ENCODE results near the gene UBE2L6.

The UBE2L6 gene

GRCh38 chr11:57571606-57572005 is 4.1 kb upstream of the UBE2L6 start:
- no peak for TF ChIP-seq CTCF (IDR thresholded peaks at IDR 0.05; ENCODE audit: insufficient read depth, low read depth, low read length, missing control alignments)
- H3K4me3 ChIP-seq (ENCODE audit: low read length) = no peak overlapping the region
- DNase-seq (ENCODE audit: low read depth) = no peak

GRCh38 chr11:57568330-57568766 is 876 bp upstream of the UBE2L6 start:
- DNase-seq (ENCODE audit: low read depth) = peak; percentile 78
- H3K4me3 ChIP-seq (ENCODE audit: low read length) = peak overlapping the region; percentile 65
- peak; percentile 92 for TF ChIP-seq CTCF (IDR thresholded peaks at IDR 0.05; ENCODE audit: insufficient read depth, low read depth, low read length, missing control alignments)

GRCh38 chr11:57566905-57567514 is 462 bp downstream of the UBE2L6 start:
- H3K4me3 ChIP-seq (ENCODE audit: low read length) = peak overlapping the region; percentile 65
- no peak for DNase-seq (ENCODE audit: low read depth)
- TF ChIP-seq CTCF (IDR thresholded peaks at IDR 0.05; ENCODE audit: insufficient read depth, low read depth, low read length, missing control alignments) = no peak

- no peak overlapping the region for H3K4me3 ChIP-seq (ENCODE audit: low read length)
These were observed 1.2 kb downstream of the UBE2L6 start for GRCh38 chr11:57566005-57566904.

GRCh38 chr11:57562596-57562995 is 4.9 kb downstream of the UBE2L6 start:
- peak; percentile 36 for DNase-seq (ENCODE audit: low read depth)
- TF ChIP-seq CTCF (IDR thresholded peaks at IDR 0.05; ENCODE audit: insufficient read depth, low read depth, low read length, missing control alignments) = no peak
- no peak overlapping the region for H3K4me3 ChIP-seq (ENCODE audit: low read length)

More at GRCh38 chr11:57566005-57566904, 1.2 kb downstream of the UBE2L6 start:
- peak; percentile 29 for DNase-seq (ENCODE audit: low read depth)
- TF ChIP-seq CTCF (IDR thresholded peaks at IDR 0.05; ENCODE audit: insufficient read depth, low read depth, low read length, missing control alignments) = no peak

GRCh38 chr11:57560146-57560545 is 7.3 kb downstream of the UBE2L6 start:
- no peak for TF ChIP-seq CTCF (IDR thresholded peaks at IDR 0.05; ENCODE audit: insufficient read depth, low read depth, low read length, missing control alignments)
- no peak overlapping the region for H3K4me3 ChIP-seq (ENCODE audit: low read length)
- DNase-seq (ENCODE audit: low read depth) = peak; percentile 25
